Measurements from ENCODE around the gene RRAD.

DNA sequence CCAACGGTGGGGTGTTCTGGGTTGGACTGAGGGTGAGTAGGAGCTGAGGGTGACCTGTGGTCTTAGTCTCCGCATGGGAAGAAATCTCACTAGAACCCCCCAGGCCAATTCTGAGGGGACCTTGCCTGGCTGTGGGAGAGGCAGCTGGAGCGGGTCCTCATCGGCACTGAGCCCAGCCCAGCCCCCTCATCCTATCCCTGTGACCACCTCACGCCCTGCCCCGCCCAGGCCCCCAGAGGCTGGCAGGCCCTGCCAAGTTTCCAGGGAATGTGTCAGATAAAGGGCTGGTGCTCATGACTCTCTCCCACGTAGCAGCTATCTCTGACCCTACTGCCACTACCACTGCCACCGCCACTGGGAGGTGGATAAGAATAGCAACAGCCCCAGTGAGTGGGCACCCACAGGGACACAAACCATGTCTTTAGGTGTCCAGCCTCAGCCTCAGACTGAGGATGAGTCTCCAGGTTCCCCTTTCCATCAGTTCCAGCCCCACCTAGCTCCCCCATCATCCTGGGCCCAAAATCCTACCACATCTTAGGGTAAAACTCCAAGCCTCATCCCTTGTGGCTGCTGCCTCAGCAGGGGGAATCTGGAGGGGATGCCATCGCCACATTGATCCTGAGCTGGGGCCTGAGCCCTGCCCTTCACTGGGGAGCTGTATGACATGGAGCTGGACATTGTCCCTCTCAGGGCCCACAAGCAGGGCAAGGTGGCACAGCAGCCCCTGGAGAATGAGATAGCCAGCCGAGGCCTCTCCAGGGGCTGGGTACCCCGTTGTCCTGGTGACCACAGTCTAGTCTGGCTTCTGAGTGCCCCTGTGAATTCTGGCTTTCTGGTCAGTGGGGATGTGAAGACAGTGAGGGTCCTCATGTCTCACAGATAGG, 21.5 kb downstream of the RRAD start:
- no peak for TF ChIP-seq EZH2 (IDR thresholded peaks at IDR 0.05)
- TF ChIP-seq, protein P1, sequence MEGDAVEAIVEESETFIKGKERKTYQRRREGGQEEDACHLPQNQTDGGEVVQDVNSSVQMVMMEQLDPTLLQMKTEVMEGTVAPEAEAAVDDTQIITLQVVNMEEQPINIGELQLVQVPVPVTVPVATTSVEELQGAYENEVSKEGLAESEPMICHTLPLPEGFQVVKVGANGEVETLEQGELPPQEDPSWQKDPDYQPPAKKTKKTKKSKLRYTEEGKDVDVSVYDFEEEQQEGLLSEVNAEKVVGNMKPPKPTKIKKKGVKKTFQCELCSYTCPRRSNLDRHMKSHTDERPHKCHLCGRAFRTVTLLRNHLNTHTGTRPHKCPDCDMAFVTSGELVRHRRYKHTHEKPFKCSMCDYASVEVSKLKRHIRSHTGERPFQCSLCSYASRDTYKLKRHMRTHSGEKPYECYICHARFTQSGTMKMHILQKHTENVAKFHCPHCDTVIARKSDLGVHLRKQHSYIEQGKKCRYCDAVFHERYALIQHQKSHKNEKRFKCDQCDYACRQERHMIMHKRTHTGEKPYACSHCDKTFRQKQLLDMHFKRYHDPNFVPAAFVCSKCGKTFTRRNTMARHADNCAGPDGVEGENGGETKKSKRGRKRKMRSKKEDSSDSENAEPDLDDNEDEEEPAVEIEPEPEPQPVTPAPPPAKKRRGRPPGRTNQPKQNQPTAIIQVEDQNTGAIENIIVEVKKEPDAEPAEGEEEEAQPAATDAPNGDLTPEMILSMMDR (IDR thresholded peaks at IDR 0.05), result no peak

Data from neural progenitor cell (in vitro differentiated cells).